Stimulated activated CD4-positive, alpha-beta T cell treated with anti-CD3 and anti-CD28 coated beads, Interleukin-1b, Interleukin-23, amount 100 ng/mL, for 4 hours (primary cell): ENCODE measurements around the gene EFNA5.

Experiments
- DNase-seq, 2 donors: peaks; one replicate each; pipeline ENCODE4 v3.0.0-alpha.2; 2020; ENCODE audit warnings: low read depth in 2 of 2

EFNA5 gene

GRCh38 chr5:107672211-107673038 lies 1.7 kb upstream of the EFNA5 start:
- no peak for DNase-seq

GRCh38 chr5:107671742-107672210 lies 1.0 kb upstream of the EFNA5 start:
- DNase-seq: no peak

GRCh38 chr5:107670087-107670931 lies 428 bp downstream of the EFNA5 start:
- no peak for DNase-seq

- DNase-seq: no peak
Measured at GRCh38 chr5:107669096-107670031, 1.4 kb downstream of the EFNA5 start.

- DNase-seq: no peak
Measured at GRCh38 chr5:107668154-107669095, 2.3 kb downstream of the EFNA5 start.

- DNase-seq: no peak
Measured at GRCh38 chr5:107666051-107666655, 4.6 kb downstream of the EFNA5 start.

- DNase-seq: no peak
Measured at GRCh38 chr5:107665036-107665570, 5.6 kb downstream of the EFNA5 start.

GRCh38 chr5:107663697-107664096 lies 7.0 kb downstream of the EFNA5 start:
- DNase-seq: no peak

- no peak for DNase-seq
Measured at GRCh38 chr5:107661650-107662044, 9.1 kb downstream of the EFNA5 start.

- DNase-seq: no peak
Measured at GRCh38 chr5:107661038-107661649, 9.6 kb downstream of the EFNA5 start.

- no peak for DNase-seq
Measured at GRCh38 chr5:107658528-107658927, 12.2 kb downstream of the EFNA5 start.

GRCh38 chr5:107655831-107656230 lies 14.9 kb downstream of the EFNA5 start:
- no peak for DNase-seq

GRCh38 chr5:107654827-107655226 lies 15.9 kb downstream of the EFNA5 start:
- no peak for DNase-seq

GRCh38 chr5:107653685-107654084 lies 17.1 kb downstream of the EFNA5 start:
- no peak for DNase-seq

- DNase-seq: no peak
Measured at GRCh38 chr5:107652839-107653607, 17.7 kb downstream of the EFNA5 start.

- DNase-seq: no peak
Measured at GRCh38 chr5:107652408-107652807, 18.3 kb downstream of the EFNA5 start.

- DNase-seq: no peak
Measured at GRCh38 chr5:107651325-107651724, 19.4 kb downstream of the EFNA5 start.

- DNase-seq: no peak
Measured at GRCh38 chr5:107646418-107646817, 24.3 kb downstream of the EFNA5 start.

- DNase-seq: no peak
Measured at GRCh38 chr5:107640568-107640967, 30.2 kb downstream of the EFNA5 start.
